GM12875 (cell line): ENCODE measurements around the gene BPI.
"Not testable (repeated sequence)": the region's sequence is repeated elsewhere in the genome, so short reads cannot be mapped to it uniquely, and the experiment has no call there.

Experiments used
- H3K4me3 ChIP-seq: one replicate; pipeline ENCODE4 v1.5.1; 2011; ENCODE audit warnings: low read depth, low read length, control low read depth
- TF ChIP-seq, protein P1 (sequence below): IDR thresholded peaks from 2 replicates; pipeline ENCODE4 v1.5.1; 2011; ENCODE audit warnings: low read depth, mild to moderate bottlenecking, control low read depth, inconsistent platforms, low read length, moderate library complexity, borderline replicate concordance; ENCODE audit not compliant: insufficient read depth

The BPI gene

DNA sequence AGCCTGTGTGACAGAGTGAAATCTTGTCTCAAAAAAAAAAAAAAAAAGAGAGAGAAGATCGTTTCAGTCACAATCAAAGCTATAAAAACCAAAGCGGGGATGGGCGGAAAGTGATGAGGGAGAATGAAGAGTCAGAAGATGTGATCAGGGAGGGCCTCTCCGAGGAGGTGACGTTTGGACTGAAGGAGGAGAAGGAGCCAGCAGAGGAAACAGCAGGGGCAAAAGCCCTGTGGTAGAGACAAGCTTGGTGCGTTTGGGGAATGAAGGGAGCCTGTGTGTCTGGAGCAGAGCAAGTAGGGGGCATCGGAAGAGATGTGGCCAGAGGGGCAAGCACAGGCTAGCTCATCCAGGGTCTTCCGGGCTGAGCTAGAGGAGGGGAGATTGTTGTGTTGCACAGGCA, 27.9 kb downstream of the BPI start:
- TF ChIP-seq, protein P1, sequence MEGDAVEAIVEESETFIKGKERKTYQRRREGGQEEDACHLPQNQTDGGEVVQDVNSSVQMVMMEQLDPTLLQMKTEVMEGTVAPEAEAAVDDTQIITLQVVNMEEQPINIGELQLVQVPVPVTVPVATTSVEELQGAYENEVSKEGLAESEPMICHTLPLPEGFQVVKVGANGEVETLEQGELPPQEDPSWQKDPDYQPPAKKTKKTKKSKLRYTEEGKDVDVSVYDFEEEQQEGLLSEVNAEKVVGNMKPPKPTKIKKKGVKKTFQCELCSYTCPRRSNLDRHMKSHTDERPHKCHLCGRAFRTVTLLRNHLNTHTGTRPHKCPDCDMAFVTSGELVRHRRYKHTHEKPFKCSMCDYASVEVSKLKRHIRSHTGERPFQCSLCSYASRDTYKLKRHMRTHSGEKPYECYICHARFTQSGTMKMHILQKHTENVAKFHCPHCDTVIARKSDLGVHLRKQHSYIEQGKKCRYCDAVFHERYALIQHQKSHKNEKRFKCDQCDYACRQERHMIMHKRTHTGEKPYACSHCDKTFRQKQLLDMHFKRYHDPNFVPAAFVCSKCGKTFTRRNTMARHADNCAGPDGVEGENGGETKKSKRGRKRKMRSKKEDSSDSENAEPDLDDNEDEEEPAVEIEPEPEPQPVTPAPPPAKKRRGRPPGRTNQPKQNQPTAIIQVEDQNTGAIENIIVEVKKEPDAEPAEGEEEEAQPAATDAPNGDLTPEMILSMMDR: no peak
- H3K4me3 ChIP-seq: no peak overlapping the region

DNA sequence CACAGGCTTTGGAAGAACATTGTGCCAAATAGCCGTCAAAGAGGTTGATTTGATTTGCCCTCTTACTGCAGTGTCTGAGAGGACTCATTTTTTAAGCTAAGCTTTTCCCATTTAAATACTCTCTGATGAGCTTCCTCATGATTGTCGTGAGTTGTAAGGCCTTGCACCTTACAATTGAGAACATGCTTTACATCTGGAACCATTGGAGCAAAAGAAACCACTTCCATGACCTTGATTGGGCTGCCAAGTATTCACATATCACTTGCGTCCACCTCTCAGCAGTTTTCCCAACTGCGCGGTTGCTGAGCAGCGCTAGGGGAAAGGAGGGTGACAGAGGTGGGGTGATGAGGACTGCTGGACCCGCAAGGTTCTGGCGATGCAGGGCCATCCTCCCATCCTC, 30.1 kb downstream of the BPI start:
- H3K4me3 ChIP-seq: no peak overlapping the region
- TF ChIP-seq, protein P1: no peak

DNA sequence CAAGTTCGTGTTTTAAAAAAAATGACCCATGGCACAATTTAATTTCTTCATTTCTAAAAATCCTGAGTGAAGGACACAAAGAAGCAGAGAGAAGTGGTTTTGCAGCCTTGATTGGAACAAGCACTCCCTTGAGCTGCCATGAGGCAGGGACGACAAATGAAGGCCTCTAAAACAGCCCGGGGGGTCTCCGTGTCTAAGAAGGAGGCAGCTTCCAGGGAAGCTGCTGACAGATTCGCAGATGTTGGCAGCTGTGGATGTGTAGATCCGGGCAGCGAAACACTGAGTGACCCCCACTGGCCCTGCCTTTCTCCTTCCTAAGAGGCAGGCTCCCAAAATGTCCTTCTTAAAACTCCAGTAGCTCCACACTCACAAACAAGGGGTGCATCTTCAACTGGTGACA, 32.8 kb downstream of the BPI start:
- TF ChIP-seq, protein P1: no peak
- H3K4me3 ChIP-seq: no peak overlapping the region

DNA sequence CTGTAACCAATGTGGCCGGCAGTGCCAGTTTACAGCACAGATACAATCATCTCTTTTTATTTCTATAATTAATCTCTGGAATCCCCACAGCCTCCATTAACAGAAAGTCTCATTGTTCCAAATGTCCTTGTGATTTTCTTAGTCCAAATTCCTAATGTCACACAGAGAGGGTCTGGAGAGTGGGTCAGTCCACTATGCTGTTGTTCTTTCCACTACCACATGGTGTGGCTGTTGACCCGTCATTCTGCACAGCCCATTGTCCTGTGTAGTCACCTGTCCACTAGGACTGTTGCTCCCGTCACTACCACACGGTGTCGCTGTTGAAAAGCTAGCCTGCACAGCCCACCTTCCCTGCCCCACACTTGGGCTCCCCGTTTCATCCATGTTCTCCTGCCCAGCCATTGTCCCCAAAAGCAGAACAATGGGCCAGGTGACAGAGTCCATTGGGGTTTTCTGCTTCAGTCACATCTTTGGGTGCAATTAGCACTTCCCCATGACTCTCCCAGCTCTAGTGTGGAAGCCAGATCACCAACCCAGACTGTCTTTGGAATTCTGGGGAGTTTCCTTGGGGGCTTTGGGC, 33.7 kb downstream of the BPI start:
- TF ChIP-seq, protein P1: peak; percentile 36; the same call in 1 of the 2 replicates
- no peak overlapping the region for H3K4me3 ChIP-seq

DNA sequence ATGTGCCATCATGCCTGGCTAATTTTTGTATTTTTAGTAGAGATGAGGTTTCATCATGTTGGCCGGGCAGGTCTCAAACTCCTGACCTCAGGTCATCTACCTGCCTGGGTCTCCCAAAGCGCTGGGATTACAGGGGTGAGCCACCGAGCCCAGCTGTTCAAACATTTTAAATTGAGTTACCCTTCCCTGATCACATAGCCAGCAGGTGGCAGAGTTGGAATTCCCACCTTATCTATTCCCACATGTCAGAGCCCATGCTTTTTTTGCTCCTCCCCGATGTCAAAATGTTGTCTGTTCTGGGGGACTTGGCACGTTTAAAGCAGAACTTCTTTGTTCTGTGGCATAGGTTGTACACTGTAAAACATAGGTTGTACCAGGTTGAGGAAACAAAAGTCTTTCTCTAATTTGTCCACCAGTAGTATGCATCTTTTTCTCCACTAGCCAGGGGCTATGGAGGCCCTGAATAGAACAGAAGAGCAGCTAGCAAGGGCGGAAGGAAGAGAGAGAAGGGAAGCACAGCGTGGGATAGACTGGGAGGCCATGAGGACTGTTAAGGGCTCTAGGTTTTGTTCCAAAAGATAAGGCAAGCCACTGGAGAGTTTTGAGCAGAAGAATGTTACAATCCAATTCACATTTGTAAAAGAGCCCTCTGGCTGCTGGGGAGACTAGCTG, 35.0 kb downstream of the BPI start:
- no peak overlapping the region for H3K4me3 ChIP-seq
- TF ChIP-seq, protein P1: no peak

DNA sequence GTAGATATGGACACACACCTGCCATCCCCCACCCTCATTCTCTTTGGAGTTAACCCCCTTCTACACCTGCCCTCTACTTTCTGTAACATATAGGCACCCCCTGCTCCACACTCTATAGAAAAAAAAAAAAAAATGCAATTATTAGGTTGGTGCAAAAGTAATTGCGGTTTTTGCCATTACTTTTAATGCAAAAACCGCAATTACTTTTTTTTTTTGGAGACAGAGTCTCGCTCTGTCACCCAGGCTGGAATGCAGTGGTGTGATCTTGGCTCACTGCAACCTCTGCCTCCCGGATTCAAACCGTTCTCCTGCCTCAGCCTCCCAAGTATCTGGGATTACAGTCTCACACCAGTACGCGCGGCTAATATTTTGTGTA, 35.6 kb downstream of the BPI start:
- not testable (repeated sequence) for H3K4me3 ChIP-seq

DNA sequence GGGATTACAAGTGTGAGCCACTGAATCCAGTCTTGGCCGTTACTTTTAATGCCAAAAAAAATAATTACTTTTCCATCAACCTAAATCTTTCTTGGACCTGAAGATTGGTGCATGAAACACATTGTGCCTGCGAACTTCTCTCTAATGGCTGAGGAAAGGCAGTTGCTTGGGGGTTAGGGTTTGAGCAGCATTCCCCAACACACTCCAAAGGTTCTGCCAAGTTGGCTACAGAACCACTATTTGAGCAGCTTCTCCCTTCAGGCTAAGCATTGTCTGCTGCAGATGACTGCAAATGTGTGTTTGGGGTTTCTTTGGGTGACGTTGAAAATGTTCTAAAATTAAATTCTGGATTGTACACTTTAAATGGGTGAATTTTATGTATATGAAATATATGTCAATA, 36.0 kb downstream of the BPI start:
- TF ChIP-seq, protein P1: no peak
- no peak overlapping the region for H3K4me3 ChIP-seq
